ENCODE measurements around the gene CLN5. TPM values are rescaled to one million over a fixed set of nuclear protein-coding genes. Genes with fewer than 3 reads are reported as not detected.
"Not testable (repeated sequence)": the region's sequence is repeated elsewhere in the genome, so short reads cannot be mapped to it uniquely, and the experiment has no call there.

Gene CLN5
- total RNA-seq, 1 donor from 2014 or later = 41.8 TPM

- H3K27me3 ChIP-seq = no peaks in the 10 kb centered on the region
- no peak overlapping the region for H3K4me3 ChIP-seq
- no peaks in the 10 kb centered on the region for H3K9me3 ChIP-seq
- H3K36me3 ChIP-seq = no peaks in the 10 kb centered on the region
- H3K4me1 ChIP-seq = no peaks in the 10 kb centered on the region
- no peak for DNase-seq
- H3K27ac ChIP-seq = no peak overlapping the region
- no peak for TF ChIP-seq CTCF (IDR thresholded peaks at IDR 0.05)
- intact Hi-C loops (cut with DNase I) = no loop called here
- no peak for ATAC-seq
These were observed 41.8 kb upstream of the CLN5 start for GRCh38 chr13:76950101-76950500.

GRCh38 chr13:76953968-76954367 lies 37.9 kb upstream of the CLN5 start:
- ATAC-seq = no peak
- intact Hi-C loops (cut with DNase I) = no loop called here

GRCh38 chr13:76954538-76954937 lies 37.3 kb upstream of the CLN5 start:
- no peak for DNase-seq
- Histone ChIP-seq H3K27me3 (no peaks in the 10 kb centered on the region), H3K9me3 (no peaks in the 10 kb centered on the region), H3K36me3 (no peaks in the 10 kb centered on the region), H3K4me1 (no peaks in the 10 kb centered on the region), H3K4me3 (no peak overlapping the region), H3K27ac (no peak overlapping the region)
- TF ChIP-seq CTCF (IDR thresholded peaks at IDR 0.05) = no peak
- intact Hi-C loops (cut with DNase I) = no loop called here
- ATAC-seq = no peak

More at GRCh38 chr13:76953968-76954367, 37.9 kb upstream of the CLN5 start:
- H3K9me3 ChIP-seq = no peaks in the 10 kb centered on the region
- no peak for TF ChIP-seq CTCF (IDR thresholded peaks at IDR 0.05)
- no peak overlapping the region for H3K4me3 ChIP-seq
- no peaks in the 10 kb centered on the region for H3K27me3 ChIP-seq
- no peaks in the 10 kb centered on the region for H3K36me3 ChIP-seq
- no peak overlapping the region for H3K27ac ChIP-seq
- no peaks in the 10 kb centered on the region for H3K4me1 ChIP-seq
- no peak for DNase-seq

- DNase-seq (no peak), ATAC-seq (no peak)
- Histone ChIP-seq H3K27ac (no peak overlapping the region), H3K4me3 (no peak overlapping the region), H3K27me3 (no peaks in the 10 kb centered on the region), H3K36me3 (no peaks in the 10 kb centered on the region), H3K9me3 (no peaks in the 10 kb centered on the region), H3K4me1 (no peaks in the 10 kb centered on the region)
- intact Hi-C loops (cut with DNase I) = no loop called here
- no peak for TF ChIP-seq CTCF (IDR thresholded peaks at IDR 0.05)
These were observed 36.7 kb upstream of the CLN5 start for GRCh38 chr13:76955193-76955592.

- H3K4me1 ChIP-seq = no peaks in the 10 kb centered on the region
- no peak overlapping the region for H3K4me3 ChIP-seq
- no peak for TF ChIP-seq CTCF (IDR thresholded peaks at IDR 0.05)
- H3K36me3 ChIP-seq = no peaks in the 10 kb centered on the region
- intact Hi-C loops (cut with DNase I) = no loop called here
- no peaks in the 10 kb centered on the region for H3K9me3 ChIP-seq
- DNase-seq (no peak), ATAC-seq (no peak)
- no peaks in the 10 kb centered on the region for H3K27me3 ChIP-seq
- H3K27ac ChIP-seq = no peak overlapping the region
These were observed 36.2 kb upstream of the CLN5 start for GRCh38 chr13:76955661-76956060.

- H3K27ac ChIP-seq = no peak overlapping the region
- ATAC-seq = no peak
- intact Hi-C loops (cut with DNase I) = no loop called here
These were observed 32.9 kb upstream of the CLN5 start for GRCh38 chr13:76958841-76959432.

GRCh38 chr13:76959734-76960133 lies 32.1 kb upstream of the CLN5 start:
- DNase-seq; intact Hi-C loops (cut with DNase I); H3K9me3 ChIP-seq; H3K27ac ChIP-seq; H3K36me3 ChIP-seq; ATAC-seq; H3K27me3 ChIP-seq; H3K4me1 ChIP-seq; H3K4me3 ChIP-seq: not testable (repeated sequence)

More at GRCh38 chr13:76958841-76959432, 32.9 kb upstream of the CLN5 start:
- no peaks in the 10 kb centered on the region for H3K9me3 ChIP-seq
- no peak for DNase-seq
- no peaks in the 10 kb centered on the region for H3K4me1 ChIP-seq
- H3K36me3 ChIP-seq = no peaks in the 10 kb centered on the region
- TF ChIP-seq CTCF (IDR thresholded peaks at IDR 0.05) = no peak
- H3K27me3 ChIP-seq = no peaks in the 10 kb centered on the region
- no peak overlapping the region for H3K4me3 ChIP-seq
